Panc1 (cell line): Measurements from ENCODE around the gene TNPO2. TPM values are rescaled to one million over a fixed set of nuclear protein-coding genes. Genes with fewer than 3 reads are reported as not detected.

Experiments
- ATAC-seq: fragments of 200-7000 bp; cut with Tn5 transposase; 2 replicates; pipeline ENCODE4 v1.9.1; 2020; ENCODE audit warnings: mild to moderate bottlenecking, moderate library complexity
- BruUV-seq: library from RNA; stranded (reverse); fragments of 400-500 nt; replicated peaks from 2 replicates; lab custom pipeline; 2021; lab: Mats Ljungman, UMichigan
- CTCF ChIA-PET: fragments of 300-600 bp; sonication (Branson Sonifier 250); formaldehyde crosslinking; loops from one replicate; lab custom pipeline; 2022; ENCODE audit warnings: antibody characterized with exemption; lab: Charles Lee
- POLR2A ChIA-PET: fragments of 300-600 bp; sonication (Branson Sonifier 250); formaldehyde crosslinking; loops from one replicate; lab custom pipeline; 2022; ENCODE audit warnings: antibody characterized with exemption; lab: Charles Lee
- DNase-seq: peaks from one replicate; pipeline ENCODE4 v3.0.0-alpha.2; 2010; ENCODE audit warnings: low read depth, low spot score
- H3K27ac ChIP-seq: 2 replicates; pipeline ENCODE4 v1.5.1; 2011; ENCODE audit warnings: mild to moderate bottlenecking, low read length, inconsistent platforms
- H3K27me3 ChIP-seq: fragments of 200-500 bp; sonication (Bioruptor generic); 2 replicates; pipeline ENCODE4 v1.6.0; 2014; ENCODE audit warnings: low read length, inconsistent platforms; ENCODE audit not compliant: control insufficient read depth, insufficient read depth
- H3K36me3 ChIP-seq: fragments of 200-500 bp; sonication (Bioruptor generic); 2 replicates; pipeline ENCODE4 v1.5.1; 2014; ENCODE audit warnings: inconsistent platforms, mild to moderate bottlenecking, low read length, moderate library complexity; ENCODE audit not compliant: control insufficient read depth, insufficient read depth
- H3K4me1 ChIP-seq: 2 replicates; pipeline ENCODE4 v1.5.1; 2011; ENCODE audit warnings: inconsistent platforms, mild to moderate bottlenecking, low read length, moderate library complexity; ENCODE audit not compliant: control insufficient read depth, insufficient read depth
- H3K4me3 ChIP-seq, 2 experiments: 2 replicates each; pipeline ENCODE4 v1.5.1; 2011 to 2012; ENCODE audit warnings: low read depth in 2 of 2, low read length in 2 of 2, mild to moderate bottlenecking in 2 of 2, inconsistent platforms in 1 of 2, moderate library complexity in 1 of 2
- H3K9me3 ChIP-seq: fragments of 200-500 bp; sonication (Bioruptor generic); 2 replicates; pipeline ENCODE4 v1.5.1; 2014; ENCODE audit warnings: low read depth, mild to moderate bottlenecking, inconsistent platforms, low read length, moderate library complexity; ENCODE audit not compliant: control insufficient read depth, insufficient read depth
- POLR2AphosphoS5 ChIP-seq: IDR thresholded peaks from 2 replicates; pipeline ENCODE4 v1.6.1; 2012; ENCODE audit warnings: mild to moderate bottlenecking, low read depth, low read length, moderate library complexity
- SIN3A ChIP-seq: IDR thresholded peaks from 2 replicates; pipeline ENCODE4 v1.6.1; 2012; ENCODE audit warnings: low read depth, mild to moderate bottlenecking, low read length, moderate library complexity, borderline replicate concordance; ENCODE audit not compliant: insufficient read depth
- TCF7L2 ChIP-seq: IDR thresholded peaks from 2 replicates; pipeline ENCODE4 v1.6.1; 2011; ENCODE audit warnings: mild to moderate bottlenecking, low read depth, low read length, inconsistent platforms
- in situ Hi-C: cut with HindIII; loops from 2 replicates; pipeline ENCODE4 v1.10.0; 2016; ENCODE audit warnings: low sequenced_read_pairs, low pct_unique_long_range_greater_than_20kb
- intact Hi-C: fragments of 100-400 bp; cut with micrococcal nuclease; formaldehyde crosslinking; loops from one replicate; pipeline ENCODE4 v1.10.0; 2022; ENCODE audit not compliant: unreplicated experiment
- total RNA-seq: library from RNA; stranded (reverse); gene quantifications from one replicate; pipeline ENCODE4 v1.2.1, GENCODE V29; 2021; ENCODE audit not compliant: unreplicated experiment
- TF ChIP-seq, protein P1 (sequence below): fragments of 450-650 bp; IDR thresholded peaks from 2 replicates; pipeline ENCODE4 v1.5.1; 2017; ENCODE audit warnings: mild to moderate bottlenecking
- TF ChIP-seq, protein P2 (sequence below), 2 experiments: IDR thresholded peaks; 2 replicates each; pipeline ENCODE4 v1.6.1; 2011 to 2012; ENCODE audit warnings: low read depth in 2 of 2, control low read depth in 1 of 2, low read length in 1 of 2, mild to moderate bottlenecking in 1 of 2, moderate library complexity in 1 of 2; ENCODE audit not compliant: insufficient read depth in 1 of 2

The TNPO2 gene
- total RNA-seq, 1 experiment from 2014 or later = 83.3 TPM

DNA sequence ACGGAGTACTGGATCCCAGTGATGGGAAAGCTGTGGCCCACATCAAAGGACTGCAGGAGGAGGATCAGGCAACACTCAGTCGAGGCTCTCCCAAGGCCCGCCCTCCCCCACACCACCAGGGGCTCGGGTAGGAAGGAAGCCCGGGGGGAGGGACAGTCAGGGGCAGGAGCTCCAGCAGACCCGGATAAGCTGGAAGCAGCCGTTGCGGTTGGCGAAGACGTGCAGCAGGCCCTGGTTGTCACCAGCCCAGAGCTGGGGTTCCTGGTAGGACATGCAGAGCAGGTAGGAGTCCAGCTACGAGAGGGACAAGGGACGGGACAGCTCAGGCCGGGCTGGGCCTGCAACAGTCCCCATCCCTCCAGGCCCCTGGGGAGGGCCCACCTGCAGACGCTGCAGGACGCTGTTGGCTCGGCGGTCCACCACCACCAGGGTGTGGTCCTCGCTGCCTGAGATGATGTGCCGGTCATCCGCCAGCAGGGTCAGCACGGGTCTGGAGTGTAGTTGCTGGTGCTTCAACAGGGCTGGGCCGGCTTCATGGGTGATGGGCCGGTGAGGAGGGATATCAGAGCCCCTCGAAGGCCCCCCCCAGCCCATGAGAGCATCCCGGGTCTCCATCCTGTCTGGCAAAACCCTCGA lies 34.0 kb downstream of the TNPO2 start:
- no peak for TF ChIP-seq SIN3A
- TF ChIP-seq, protein P1, sequence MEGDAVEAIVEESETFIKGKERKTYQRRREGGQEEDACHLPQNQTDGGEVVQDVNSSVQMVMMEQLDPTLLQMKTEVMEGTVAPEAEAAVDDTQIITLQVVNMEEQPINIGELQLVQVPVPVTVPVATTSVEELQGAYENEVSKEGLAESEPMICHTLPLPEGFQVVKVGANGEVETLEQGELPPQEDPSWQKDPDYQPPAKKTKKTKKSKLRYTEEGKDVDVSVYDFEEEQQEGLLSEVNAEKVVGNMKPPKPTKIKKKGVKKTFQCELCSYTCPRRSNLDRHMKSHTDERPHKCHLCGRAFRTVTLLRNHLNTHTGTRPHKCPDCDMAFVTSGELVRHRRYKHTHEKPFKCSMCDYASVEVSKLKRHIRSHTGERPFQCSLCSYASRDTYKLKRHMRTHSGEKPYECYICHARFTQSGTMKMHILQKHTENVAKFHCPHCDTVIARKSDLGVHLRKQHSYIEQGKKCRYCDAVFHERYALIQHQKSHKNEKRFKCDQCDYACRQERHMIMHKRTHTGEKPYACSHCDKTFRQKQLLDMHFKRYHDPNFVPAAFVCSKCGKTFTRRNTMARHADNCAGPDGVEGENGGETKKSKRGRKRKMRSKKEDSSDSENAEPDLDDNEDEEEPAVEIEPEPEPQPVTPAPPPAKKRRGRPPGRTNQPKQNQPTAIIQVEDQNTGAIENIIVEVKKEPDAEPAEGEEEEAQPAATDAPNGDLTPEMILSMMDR = no peak
- TF ChIP-seq, protein P2, sequence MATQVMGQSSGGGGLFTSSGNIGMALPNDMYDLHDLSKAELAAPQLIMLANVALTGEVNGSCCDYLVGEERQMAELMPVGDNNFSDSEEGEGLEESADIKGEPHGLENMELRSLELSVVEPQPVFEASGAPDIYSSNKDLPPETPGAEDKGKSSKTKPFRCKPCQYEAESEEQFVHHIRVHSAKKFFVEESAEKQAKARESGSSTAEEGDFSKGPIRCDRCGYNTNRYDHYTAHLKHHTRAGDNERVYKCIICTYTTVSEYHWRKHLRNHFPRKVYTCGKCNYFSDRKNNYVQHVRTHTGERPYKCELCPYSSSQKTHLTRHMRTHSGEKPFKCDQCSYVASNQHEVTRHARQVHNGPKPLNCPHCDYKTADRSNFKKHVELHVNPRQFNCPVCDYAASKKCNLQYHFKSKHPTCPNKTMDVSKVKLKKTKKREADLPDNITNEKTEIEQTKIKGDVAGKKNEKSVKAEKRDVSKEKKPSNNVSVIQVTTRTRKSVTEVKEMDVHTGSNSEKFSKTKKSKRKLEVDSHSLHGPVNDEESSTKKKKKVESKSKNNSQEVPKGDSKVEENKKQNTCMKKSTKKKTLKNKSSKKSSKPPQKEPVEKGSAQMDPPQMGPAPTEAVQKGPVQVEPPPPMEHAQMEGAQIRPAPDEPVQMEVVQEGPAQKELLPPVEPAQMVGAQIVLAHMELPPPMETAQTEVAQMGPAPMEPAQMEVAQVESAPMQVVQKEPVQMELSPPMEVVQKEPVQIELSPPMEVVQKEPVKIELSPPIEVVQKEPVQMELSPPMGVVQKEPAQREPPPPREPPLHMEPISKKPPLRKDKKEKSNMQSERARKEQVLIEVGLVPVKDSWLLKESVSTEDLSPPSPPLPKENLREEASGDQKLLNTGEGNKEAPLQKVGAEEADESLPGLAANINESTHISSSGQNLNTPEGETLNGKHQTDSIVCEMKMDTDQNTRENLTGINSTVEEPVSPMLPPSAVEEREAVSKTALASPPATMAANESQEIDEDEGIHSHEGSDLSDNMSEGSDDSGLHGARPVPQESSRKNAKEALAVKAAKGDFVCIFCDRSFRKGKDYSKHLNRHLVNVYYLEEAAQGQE (IDR thresholded peaks at IDR 0.05; ENCODE audit: insufficient read depth in 1 of 2, low read depth in 2 of 2, low read length in 1 of 2) = no peak
- TF ChIP-seq TCF7L2 = no peak
- POLR2A ChIA-PET = no interaction called here
- DNase-seq = no peak
- in situ Hi-C loops = no loop called here
- Histone ChIP-seq H3K27ac (no peak overlapping the region), H3K9me3 (no peaks in the 10 kb centered on the region), H3K4me3 (no peak overlapping the region), H3K27me3 (no peaks in the 10 kb centered on the region), H3K36me3 (no peaks in the 10 kb centered on the region), H3K4me1 (no peaks in the 10 kb centered on the region)
- intact Hi-C loops = no loop called here
- no peak for ATAC-seq
- BruUV-seq = no TSS peak
- CTCF ChIA-PET = no interaction called here

- ChIA-PET POLR2A (no interaction called here), CTCF (no interaction called here)
- no peak for DNase-seq
- BruUV-seq = no TSS peak
- Histone ChIP-seq H3K27ac (no peak overlapping the region), H3K9me3 (no peaks in the 10 kb centered on the region), H3K36me3 (no peaks in the 10 kb centered on the region), H3K4me3 (no peak overlapping the region), H3K27me3 (no peaks in the 10 kb centered on the region), H3K4me1 (no peaks in the 10 kb centered on the region)
- in situ Hi-C loops (no loop called here), intact Hi-C loops (no loop called here)
- TF ChIP-seq SIN3A (no peak), TCF7L2 (no peak), POLR2AphosphoS5 (no peak)
- TF ChIP-seq, protein P2 (IDR thresholded peaks at IDR 0.05; ENCODE audit: insufficient read depth in 1 of 2, low read depth in 2 of 2, low read length in 1 of 2) = no peak
- ATAC-seq = no peak
These were observed 34.7 kb downstream of the TNPO2 start for GRCh38 chr19:12689012-12689411.
